Left cardiac atrium (tissue), 4 donors: ENCODE measurements around the gene SRP68. TPM values are rescaled to one million over a fixed set of nuclear protein-coding genes. Genes with fewer than 3 reads are reported as not detected.

Experiments used
- ATAC-seq, 2 donors: fragments of 200-7000 bp; cut with Tn5 transposase; one replicate each; pipeline ENCODE4 v1.9.1; 2020; ENCODE audit warnings: mild to moderate bottlenecking in 2 of 2, moderate library complexity in 2 of 2
- DNase-seq: peaks from one replicate; pipeline ENCODE4 v3.0.0-alpha.2; 2020
- intact Hi-C, 2 donors: fragments of 100-400 bp; cut with DNase I; formaldehyde crosslinking; loops; one replicate each; pipeline versions ENCODE4 v1.14.1 to v1.15.1; 2022 to 2023
- total RNA-seq, 2 donors: library from RNA; stranded (reverse); fragmentation: NEBNext Ultra II Directional; extraction: Animal tissue kit (Norgen Biotek cat#: 25700); gene quantifications; one replicate each; pipeline ENCODE4 v1.2.1, GENCODE V29; 2021
- donor health status: DM: no; HTN: yes; CAD: no.
- donor health status: DM: no; HTN: yes; CAD: no; lungs with severe emphysema.
- donor health status: DM: yes; HTN: yes; CAD: no.
- donor health status: Dilated cardiomyopathy.

SRP68 gene
- total RNA-seq, 2 donors from 2014 or later, result 51.1 to 60.1 TPM

DNA sequence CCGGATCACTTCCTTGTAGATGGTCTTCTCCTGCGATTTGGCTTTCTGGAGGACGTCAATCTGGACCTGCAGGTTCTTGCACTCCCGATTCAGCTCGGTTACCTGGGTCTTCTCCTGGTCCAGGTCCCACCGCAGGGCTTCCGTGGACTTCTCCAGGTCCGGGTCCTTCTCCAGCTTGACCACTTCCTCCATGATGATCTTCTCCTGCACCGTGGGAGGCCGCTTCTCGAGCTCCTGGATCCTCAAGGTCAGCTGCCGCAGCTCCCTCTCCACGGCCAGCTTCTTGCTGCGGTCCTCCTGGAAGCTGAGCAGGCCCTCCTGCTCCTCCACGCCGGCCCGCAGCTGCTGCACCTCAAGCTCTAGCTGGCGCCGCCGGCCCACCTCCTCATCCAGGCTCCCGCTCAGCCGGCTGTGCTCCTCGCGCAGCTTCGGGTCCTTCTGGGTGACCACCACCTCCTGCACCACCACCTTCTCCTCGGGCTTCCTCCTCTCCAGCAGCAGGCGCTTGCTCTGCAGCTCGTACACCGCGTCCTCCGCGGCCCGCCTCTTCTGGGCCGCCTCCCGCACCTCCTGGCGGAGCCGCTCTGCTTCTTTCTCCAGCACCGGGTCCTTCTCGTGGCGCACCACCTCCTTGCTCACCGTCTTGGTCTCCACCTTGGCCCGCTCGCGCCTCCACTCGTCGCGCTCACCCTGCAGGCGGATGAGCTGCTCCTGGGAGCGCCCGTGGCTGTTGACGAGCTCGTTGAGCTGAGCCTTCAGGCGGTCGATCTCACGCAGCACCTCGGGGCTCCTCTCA, 63.5 kb downstream of the SRP68 start:
- ATAC-seq, result no peak
- DNase-seq, result no peak
- intact Hi-C loops, result loop anchor here in 1 of 2 donors (5.0 kb wide), 1 partner anchor 102 kb away; no protein-coding TSS in a partner anchor

DNA sequence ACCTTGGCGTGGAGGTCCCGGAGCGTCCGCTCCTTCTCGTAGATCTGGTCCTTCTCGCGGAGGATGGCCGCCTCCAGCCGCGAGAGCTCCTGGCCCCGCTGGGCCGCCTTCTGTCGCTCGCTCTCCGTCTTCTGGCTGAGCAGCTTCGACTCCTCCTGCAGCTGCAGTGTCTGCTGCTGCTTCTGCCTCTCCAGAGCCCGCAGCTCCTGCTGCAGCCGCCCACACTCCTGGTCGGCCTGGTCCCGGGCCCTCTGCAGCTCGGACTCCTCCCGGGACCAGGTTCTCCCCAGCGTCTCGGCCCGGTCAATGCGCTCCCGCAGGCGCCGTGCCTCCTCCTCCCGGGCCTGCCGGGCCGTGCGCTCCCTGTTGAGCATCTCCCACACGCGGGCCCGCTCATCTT, 64.1 kb downstream of the SRP68 start:
- no peak for DNase-seq
- intact Hi-C loops, result loop anchor here in 1 of 2 donors (5.0 kb wide), 1 partner anchor 101 kb away; no protein-coding TSS in a partner anchor
- ATAC-seq, result no peak

DNA sequence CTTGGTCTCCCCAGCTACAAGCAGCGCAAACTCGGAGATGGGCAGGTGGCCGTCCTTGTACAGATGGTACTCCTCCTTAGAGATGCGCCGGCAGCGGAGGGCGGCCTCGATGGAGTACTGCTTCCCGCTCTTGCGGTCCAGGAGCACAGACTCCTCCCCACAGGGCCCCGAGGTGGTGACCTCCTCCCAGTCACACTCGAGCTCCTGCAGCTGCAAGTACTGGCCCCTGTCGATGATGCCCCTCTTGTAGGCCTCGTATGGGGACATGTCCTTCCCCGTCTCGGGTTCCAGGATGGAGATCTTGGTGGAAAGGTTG, 64.5 kb downstream of the SRP68 start:
- no peak for ATAC-seq
- intact Hi-C loops, result loop anchor here (2.0 to 5.0 kb wide), 2 partner anchors 101 to 103 kb away; partner anchors contain the start of gene MRPL38 (in 1 of the 2)
- no peak for DNase-seq

DNA sequence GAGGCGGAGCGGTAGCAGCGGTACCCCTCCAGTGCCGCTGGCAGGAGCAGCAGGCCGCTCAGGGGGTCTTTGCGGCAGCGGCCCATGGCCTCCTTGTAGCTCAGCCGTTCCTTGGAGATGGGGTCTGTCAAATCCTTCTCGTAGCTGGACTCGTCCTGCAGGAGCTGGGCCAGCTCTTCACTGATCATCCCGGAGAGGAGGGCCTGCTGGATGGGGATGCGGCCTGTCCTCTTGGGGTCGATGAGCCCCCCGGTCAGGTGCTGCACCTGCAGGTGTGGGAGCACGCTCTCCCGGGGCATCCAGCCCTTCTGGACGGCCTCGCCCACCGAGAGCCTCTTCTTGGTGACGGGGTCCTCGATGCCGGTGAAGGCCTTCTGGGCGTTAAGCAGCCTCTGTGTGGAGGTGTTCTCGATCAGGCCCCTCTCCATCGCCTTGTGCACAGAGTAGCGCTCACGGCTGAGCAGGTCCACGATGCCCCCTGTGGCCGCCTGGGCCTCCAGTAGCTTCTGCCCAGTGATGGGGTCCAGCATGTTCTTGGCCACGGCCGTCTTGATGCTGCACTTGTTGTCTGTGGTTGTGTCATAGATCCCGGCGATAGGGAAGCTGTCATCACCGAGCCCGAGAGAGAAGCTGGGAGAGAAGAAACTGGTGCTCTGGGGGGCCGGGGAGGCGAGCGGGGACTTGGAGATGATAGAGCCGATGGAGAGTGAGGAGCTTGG, 65.0 kb downstream of the SRP68 start:
- DNase-seq (no peak), ATAC-seq (no peak)
- intact Hi-C loops, result loop anchor here (2.0 to 5.0 kb wide), 2 partner anchors 100 to 102 kb away; partner anchors contain the start of gene MRPL38 (in 1 of the 2)

DNA sequence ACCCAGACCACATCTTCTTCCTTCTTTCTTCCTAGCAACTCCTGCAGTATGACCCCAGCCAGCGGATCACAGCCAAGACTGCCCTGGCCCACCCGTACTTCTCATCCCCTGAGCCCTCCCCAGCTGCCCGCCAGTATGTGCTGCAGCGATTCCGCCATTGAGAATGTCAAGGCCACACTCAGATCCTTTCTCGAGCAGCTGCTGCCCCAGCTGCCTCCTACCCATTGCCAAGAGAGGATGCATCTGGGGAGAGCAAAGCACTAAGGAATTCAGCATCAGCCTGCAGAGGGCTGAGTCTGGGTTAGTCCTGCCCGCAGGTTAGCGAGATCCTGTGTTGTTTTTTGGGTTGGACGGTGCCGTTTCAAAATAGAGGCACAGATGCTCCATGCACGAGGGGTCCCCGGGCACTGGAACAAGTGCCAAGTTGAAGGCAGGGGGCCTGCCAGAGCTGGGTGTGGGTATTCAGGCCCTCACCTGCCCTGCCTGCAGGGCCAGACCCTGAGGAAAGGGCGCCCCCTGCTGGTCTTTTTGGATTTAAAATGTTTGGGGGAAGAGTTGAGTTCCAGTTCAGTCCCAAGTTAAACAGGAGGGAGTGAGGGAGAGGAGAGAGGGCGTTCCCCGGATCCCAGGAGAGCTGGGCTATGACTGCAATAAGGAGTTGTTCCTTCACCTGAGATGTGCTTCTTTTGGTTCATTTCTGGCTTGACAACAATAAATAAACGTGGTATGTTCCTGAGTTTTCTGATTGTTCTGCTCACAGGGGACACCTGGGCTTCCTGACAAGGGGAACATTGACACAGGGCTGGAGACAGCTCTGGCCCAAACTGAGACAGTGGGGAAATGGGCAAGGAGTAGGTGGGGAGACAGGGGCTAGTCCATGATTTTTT, 66.8 kb downstream of the SRP68 start:
- intact Hi-C loops, result loop anchor here (2.0 to 5.0 kb wide), 2 partner anchors 98 to 101 kb away; partner anchors contain the start of gene MRPL38 (in 1 of the 2)
- ATAC-seq (peak; percentile 66 to 74), DNase-seq (peak; percentile 82)

DNA sequence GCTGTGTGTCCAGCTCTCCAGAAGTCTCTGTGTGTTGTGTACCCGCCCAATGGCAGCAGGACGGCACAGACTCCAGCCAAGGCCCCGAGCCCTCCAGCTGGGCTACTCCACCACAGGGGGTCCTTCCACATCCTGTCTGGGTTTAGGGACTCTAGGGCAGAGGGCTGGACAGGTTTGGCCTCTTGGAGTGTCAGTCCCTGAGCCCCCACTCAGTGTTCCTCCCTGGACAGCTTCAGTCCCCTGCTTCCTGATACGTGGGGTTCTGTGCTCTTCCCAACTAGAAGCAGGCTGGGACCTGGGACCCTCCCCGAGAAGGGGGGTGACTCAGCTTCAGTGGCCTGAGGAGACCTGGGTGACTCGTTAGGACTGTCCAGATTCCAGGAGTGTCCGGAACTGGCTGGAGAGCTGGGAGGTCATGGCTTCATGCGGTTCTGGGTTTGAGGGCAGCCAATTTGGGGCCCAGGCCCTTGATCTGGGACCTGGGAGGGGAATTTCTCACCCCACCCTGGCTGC, 67.5 kb downstream of the SRP68 start:
- DNase-seq, result no peak
- ATAC-seq, result peak in 1 of 2 donors; percentile 4
- intact Hi-C loops, result loop anchor here in 1 of 2 donors (5.0 kb wide), 1 partner anchor 98 kb away; no protein-coding TSS in a partner anchor

DNA sequence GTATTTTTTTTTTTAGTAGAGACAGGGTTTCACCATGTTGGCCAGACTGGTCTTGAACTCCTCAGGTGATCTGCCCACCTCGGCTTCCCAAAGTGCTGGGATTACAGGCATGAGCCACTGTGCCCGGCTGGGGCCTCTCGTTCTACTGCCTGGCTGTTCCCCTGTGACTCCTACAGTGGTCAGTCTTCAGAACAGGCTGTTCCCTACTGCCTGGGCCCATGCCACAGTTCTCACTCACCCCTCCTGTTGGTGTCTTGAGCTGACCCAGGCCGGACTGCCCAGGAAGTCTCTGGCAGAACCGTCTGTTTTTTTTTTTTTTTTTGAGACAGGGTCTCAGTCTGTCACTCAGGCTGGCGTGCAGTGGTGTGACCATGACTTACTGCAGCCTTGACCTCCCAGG, 68.4 kb downstream of the SRP68 start:
- intact Hi-C loops, result no loop called here
- no peak for DNase-seq

DNA sequence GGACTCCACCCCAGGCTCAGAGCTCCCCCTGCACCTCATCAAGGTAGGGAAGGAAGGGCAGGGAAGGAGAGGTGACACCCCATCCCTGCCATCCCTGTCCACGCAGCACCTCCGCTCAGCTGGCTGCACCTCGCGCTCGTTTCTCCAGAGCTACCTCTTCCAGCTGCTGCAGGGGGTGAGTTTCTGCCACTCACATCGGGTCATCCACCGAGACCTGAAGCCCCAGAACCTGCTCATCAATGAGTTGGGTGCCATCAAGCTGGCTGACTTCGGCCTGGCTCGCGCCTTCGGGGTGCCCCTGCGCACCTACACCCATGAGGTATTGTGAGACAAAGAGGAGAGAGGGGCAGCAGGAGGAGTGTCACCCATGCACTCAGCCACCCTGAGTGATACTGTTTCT, 70.2 kb downstream of the SRP68 start:
- ATAC-seq (no peak), DNase-seq (peak; percentile 15)
- intact Hi-C loops, result no loop called here

More for the DNA sequence above, 68.4 kb downstream of the SRP68 start:
- ATAC-seq, result no peak

DNA sequence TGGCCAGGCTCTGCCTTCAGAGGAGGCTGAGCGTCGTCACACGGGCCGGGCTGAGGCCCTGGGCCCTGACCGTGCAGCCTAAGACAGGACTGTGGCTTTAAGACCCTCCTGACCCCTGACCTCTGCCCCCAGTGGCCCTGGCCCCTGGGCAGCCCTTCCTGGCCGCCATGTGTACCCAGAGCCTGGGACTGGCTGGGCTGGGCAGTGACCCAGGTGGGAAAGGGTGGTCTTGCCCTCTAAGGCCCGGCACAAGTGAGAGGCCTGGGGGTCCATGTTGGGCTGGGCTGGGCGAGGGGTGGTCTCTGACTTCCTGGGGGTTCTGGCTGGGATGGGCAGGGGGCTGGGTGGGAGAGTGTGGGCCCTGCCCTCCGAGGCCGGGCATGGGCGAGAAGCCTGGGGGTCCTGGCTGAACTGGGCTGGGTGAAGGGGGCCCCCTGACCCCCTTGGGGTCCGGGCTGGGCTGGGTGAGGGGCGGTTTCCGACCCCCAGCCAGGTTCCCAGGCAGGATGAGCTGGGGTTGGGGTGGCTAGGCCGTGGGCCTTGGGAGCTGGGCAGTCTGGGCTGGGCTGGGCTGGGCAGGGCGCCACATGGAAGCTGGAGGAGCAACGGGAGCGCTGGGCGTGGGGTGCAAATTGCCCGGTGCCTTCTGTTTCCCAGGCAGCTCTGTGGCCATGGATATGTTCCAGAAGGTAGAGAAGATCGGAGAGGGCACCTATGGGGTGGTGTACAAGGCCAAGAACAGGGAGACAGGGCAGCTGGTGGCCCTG, 71.4 kb downstream of the SRP68 start, which contains the start of gene CDK3:
TSS of gene CDK3 (plus strand) at position 101 of the 767 bp plus-strand sequence. CDS start at position 672, 571 bp downstream.
- intact Hi-C loops, result no loop called here
- peak; percentile 18 for DNase-seq
- ATAC-seq, result no peak

DNA sequence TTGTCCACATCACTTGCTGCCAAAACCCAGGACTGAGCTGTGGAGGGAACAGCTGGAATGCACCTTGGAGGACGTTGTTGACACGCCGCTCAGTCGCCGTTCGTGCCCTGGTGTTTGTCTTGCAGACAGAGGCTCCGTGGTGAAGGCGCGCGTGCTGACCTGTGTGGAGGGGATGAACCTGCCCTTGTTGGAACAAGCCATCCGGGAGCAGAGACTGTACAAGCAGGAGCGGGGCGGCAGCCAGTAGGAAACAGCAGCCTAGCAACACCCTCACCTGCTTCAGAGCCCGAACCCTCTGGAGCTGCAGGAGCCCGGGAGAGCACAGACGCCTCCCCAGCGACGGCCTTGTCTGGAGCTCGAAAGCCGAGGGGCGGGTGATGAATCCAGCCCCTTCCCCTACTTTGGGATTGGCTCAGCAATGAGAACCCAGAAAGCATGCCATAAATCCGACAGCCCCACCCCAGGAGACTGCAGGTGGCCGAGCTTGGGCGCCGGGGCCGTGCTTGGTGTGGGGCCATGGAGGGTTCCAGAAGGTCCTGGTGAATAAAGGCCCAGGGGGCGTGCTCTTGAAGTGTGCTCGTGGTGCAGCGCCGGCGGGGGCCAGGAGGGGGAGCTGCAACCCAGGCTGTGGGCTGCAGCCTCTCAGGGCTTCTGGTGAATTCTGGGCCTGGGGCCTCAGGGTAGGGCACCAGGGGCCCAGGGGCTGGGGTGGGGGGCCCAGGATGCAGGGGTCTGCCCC, 72.1 kb downstream of the SRP68 start:
- ATAC-seq (peak in 1 of 2 donors; percentile 18), DNase-seq (peak; percentile 38)
- intact Hi-C loops, result no loop called here

DNA sequence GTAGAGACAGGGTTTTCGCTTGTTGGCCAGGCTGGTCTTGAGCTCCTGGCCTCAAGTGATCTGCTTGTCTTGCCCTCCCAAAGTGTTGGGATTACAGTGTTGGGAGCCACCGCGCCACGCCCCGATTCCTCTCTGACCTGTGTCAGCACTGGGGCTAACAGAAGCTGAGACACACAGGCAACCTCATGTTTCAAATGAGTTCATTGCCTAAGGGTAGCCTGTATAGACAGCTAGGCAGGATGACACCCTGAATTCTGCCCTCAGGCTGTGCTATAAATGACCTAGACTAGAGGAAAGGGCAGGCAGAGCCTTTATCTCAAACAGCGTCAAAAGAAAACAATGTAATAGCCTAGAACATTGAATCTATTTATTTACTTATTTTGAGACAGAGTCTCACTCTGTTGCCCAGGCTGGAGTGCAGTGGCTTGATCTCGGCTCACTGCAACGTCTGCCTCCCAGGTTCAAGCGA, 74.0 kb downstream of the SRP68 start:
- intact Hi-C loops, result no loop called here
- ATAC-seq (no peak), DNase-seq (no peak)

DNA sequence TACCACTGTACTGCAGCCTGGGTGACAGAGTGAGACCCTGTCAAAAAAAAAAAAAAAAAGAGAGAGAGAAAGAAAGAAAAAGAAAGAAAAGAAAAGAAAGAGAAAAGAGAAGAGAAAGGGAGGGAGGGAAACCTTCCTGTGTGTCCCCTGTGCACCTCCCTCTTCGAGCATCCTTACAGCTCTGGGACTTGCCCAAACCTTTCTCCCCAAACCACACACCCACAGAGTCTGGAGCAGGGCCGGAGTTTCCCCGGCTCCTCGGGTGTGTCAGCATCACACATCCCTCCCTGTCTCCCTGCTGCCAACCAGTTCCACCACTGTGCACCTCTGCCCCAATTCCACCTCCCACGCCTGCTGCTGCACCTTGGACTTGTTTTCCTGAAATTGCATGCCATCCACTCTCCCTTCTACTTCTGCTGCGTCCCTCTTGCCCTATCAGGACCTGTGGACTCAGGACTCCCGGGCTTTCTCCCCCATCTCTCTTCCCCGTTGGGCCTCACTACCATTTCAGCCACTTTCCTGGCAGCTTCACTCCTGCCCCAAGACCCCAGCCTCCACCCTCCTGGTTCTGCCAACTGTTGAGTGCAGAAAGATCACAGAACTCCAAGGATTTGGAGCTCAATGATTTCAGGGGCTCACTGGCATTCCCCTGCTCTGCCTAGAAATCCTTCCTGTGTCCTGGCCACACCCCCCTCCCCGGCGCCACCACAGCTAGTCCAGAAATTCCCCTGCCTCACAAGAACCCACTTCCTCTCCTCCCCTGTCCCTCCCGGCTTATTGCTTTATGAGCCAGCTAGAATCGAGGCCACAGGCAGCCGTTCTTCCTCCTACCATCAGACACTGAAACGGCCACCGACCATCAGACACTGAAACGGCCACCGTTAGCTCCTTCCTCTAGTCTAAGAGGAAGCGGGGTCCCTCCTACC, 75.4 kb downstream of the SRP68 start:
- intact Hi-C loops, result no loop called here
- DNase-seq (no peak), ATAC-seq (peak in 1 of 2 donors; percentile 70)

DNA sequence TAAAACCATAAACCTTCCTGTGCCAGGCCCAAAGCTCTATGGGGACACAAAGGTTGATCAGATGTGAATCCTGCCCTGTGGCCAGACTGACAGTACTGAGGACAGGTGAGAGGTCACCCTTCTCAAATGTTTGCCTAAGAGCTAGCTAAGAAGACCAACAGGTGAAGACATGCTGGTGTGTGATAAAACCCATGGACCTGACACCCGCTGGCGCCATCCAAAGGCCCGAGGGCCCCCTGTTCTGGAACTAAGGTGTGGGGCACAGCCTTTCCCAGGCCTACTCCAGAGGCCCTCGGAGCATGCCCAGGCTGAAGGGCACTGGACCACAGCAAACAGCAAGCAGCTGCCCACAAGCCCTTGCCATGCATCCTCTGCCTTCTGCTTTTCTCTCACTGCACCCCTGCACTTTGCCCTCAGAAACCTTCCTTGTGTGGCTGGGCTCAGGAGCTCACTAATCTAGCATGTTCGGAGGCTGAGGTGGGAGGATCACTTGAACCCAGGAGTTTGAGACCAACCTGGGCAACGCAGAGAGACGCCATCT, 76.9 kb downstream of the SRP68 start:
- ATAC-seq (no peak), DNase-seq (no peak)
- intact Hi-C loops, result no loop called here

DNA sequence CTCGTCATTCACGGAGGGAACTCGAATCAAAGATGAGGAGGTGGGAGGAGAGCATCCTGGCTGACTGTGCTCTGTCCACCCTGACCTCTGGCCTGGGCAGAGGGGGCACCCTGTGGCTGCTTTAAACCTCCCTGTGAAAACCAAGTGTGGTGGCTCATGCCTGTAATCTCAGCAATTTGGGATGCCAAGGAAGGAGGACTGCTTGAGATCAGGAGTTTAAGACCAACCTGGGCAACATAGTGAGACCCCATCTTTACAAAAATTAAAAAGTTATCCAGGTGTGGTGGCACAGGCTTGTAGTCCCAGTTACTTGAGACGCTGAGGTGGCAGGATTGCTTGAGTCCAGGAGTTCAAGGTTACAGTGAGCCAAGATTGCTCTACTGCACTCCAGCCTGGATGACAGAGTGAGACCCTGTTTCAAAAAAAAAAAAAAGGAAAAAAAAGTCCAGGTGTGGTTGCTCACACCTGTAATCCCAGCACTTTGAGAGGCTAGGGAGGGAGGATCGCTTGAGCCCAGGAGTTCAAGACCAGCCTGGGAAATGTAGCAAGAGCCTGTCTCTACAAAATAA, 77.4 kb downstream of the SRP68 start:
- ATAC-seq (no peak), DNase-seq (no peak)
- intact Hi-C loops, result no loop called here

DNA sequence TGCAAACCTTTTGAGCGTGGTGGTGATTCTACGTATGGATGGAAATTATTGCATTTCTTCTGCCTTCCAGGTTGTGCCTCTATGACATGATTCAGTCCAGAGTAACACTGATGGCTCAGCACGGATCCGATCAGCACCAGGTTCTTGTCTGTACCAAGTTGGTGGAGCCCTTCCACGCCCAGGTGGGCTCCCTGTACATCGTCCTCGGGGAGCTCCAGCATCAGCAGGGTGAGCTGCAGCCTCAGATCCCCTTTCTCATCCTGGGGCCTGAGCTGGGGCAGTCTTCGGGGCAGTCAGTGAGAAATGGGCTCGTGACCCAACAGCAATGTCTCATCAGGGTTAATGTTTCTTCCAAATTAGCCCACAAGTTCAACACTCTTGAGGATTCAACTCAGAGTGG, 80.9 kb downstream of the SRP68 start:
- DNase-seq (no peak), ATAC-seq (no peak)
- intact Hi-C loops, result no loop called here
